NCI-H524 treated with DMSO at 0.1 percent for 48 hours (cell line): ENCODE results near the gene ARHGAP22.

Source experiments
- DNase-seq: peaks from one replicate; lab custom pipeline; 2025; lab: John Stamatoyannopoulos, UW

The ARHGAP22 gene

GRCh38 chr10:48607356-48608278 lies 2.7 kb upstream of the ARHGAP22 start:
- DNase-seq: no peak

GRCh38 chr10:48606530-48607355 lies 1.9 kb upstream of the ARHGAP22 start:
- no peak for DNase-seq

GRCh38 chr10:48605786-48606529 lies 1.1 kb upstream of the ARHGAP22 start:
- no peak for DNase-seq

GRCh38 chr10:48604039-48604990 lies 558 bp downstream of the ARHGAP22 start:
- no peak for DNase-seq

GRCh38 chr10:48603421-48604038 lies 1.3 kb downstream of the ARHGAP22 start:
- DNase-seq: no peak

- DNase-seq: no peak
Observed at GRCh38 chr10:48602401-48603135, 2.3 kb downstream of the ARHGAP22 start.

- DNase-seq: no peak
Observed at GRCh38 chr10:48601789-48602188, 3.1 kb downstream of the ARHGAP22 start.

- DNase-seq: no peak
Observed at GRCh38 chr10:48600645-48601505, 4.0 kb downstream of the ARHGAP22 start.

GRCh38 chr10:48599830-48600134 lies 5.1 kb downstream of the ARHGAP22 start:
- DNase-seq: no peak

GRCh38 chr10:48598936-48599829 lies 5.7 kb downstream of the ARHGAP22 start:
- DNase-seq: no peak

GRCh38 chr10:48598243-48598935 lies 6.5 kb downstream of the ARHGAP22 start:
- DNase-seq: peak; percentile 47

GRCh38 chr10:48595539-48595932 lies 9.3 kb downstream of the ARHGAP22 start:
- DNase-seq: no peak

- DNase-seq: no peak
Observed at GRCh38 chr10:48594803-48595538, 9.9 kb downstream of the ARHGAP22 start.

- DNase-seq: no peak
Observed at GRCh38 chr10:48594371-48594770, 10.5 kb downstream of the ARHGAP22 start.

GRCh38 chr10:48592346-48592745 lies 12.5 kb downstream of the ARHGAP22 start:
- DNase-seq: no peak

- no peak for DNase-seq
Observed at GRCh38 chr10:48590945-48591344, 13.9 kb downstream of the ARHGAP22 start.

GRCh38 chr10:48589266-48589665 lies 15.6 kb downstream of the ARHGAP22 start:
- no peak for DNase-seq
